GM12874 (cell line): ENCODE measurements around the gene WDR75.

Experiments used
- CTCF ChIP-seq: IDR thresholded peaks from 2 replicates; pipeline ENCODE4 v1.5.1; 2011; ENCODE audit warnings: low read depth, mild to moderate bottlenecking, control low read depth, low read length, moderate library complexity; ENCODE audit not compliant: insufficient read depth

Gene WDR75

GRCh38 chr2:189500456-189501160 lies 59.3 kb downstream of the WDR75 start:
- TF ChIP-seq CTCF, result no peak

DNA sequence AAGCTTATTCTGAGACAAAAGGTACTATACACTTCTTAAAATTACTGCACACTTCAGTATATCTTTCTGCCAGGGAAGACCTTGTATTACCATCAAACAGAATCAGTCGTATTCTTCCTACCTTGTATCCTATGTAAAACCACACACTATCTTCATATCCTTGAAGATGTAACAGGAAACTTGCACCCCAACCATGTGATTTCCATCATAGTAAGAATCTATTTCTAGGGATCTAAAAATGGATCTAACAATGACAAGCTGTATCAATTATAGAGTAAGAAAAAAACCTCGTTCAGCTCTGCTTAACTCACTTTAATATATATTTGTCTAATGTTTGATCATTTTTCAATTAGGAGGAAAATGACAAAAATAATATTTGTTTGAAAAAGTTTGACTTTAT lies 60.2 kb downstream of the WDR75 start:
- TF ChIP-seq CTCF, result no peak

DNA sequence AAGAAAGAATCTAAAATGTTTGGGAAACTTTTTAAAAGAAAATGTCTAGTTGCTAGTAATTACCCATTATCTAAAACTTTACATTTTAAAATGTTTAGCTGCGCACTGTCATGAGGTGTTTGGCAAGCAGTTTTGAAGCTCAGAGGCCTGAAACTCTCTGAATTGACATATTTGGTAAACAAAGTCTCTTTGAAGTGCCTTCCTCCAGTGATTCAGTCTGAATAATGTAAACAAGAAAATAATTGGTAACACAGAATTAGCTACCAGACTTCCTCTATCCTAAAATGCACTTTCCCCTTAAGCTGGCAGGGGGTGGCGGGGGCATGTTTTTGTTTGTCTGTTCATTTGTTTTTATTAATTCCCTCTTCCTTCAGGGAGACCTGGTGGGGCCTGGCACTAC lies 61.4 kb downstream of the WDR75 start:
- TF ChIP-seq CTCF, result no peak

DNA sequence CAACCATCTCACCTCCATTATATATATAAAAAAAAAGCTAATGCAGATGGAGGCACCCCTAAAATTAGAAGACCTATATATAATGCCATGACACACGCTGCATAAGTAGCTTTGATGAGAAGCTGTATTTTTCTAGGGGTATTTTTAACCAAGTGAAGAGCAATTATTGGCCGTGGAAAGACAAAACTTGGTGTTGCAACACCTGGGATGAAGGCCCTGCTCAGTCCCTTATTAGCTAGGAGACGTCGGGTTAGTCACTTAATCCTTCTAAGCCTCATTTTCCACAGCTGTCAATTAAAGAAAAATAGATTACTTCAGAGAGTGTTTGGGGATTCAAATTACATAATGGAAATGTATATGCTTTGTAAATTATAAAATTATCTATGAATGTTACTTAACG lies 63.0 kb downstream of the WDR75 start:
- no peak for TF ChIP-seq CTCF

GRCh38 chr2:189505492-189505891 lies 64.2 kb downstream of the WDR75 start:
- no peak for TF ChIP-seq CTCF

DNA sequence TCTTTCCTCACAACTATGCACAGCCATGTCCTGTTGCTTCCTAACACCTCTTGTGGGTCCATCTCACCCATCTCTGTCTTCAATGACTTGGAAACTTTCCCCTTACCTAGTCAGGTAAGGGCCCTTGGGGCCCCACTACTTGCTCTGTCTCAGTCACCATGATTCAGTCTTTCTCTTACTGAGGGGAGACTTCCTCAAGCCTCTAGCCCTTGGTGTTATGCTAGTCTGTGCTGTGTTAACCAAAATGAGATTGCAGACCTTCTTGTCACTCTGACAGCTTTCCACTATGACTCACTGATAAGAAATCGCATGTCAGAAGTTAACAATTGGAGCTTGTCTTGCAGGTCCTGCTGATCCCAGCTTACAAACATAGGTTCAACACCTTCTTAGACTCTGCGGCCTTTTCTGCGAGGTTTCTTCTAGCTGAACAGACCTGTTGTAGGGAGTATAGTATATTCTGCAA lies 65.3 kb downstream of the WDR75 start:
- no peak for TF ChIP-seq CTCF

DNA sequence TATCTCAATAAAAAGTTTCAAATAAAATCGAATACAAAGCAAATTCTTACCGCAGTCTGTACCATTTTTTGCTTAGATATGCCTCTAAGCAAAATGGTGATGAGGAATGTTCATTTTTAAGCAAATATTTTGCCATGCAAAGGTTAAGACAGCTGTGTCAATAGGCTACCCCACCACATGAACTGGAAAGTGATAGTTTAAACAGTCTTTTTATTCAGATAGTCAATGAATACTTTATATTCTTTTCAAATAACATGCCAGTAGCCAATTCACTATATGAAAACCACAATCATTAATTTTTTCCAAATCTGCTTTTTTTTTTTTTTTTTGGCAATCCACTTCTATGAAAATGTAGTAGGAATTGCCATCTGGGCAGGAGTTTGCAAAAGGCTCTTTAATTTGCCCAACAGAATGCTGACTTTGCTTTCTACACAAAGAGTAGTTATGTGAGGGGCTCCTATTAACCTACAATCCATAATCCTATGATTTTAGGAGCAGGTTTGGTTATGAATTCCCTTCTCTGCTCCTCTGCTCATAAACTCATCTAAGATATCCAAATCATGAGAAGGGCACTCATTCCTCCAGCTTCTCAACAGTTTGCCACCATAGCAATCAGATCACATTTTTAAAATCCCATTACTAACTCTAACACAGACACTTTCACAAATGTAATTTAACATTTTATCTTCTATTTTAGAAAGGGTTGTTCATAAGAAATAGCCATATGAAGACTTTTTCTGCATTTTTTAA lies 70.1 kb downstream of the WDR75 start:
- no peak for TF ChIP-seq CTCF
